Endodermal cell (in vitro differentiated cells): ENCODE data around the gene ZDHHC14. TPM values are rescaled to one million over a fixed set of nuclear protein-coding genes. Genes with fewer than 3 reads are reported as not detected.

Source experiments
- DNase-seq: peaks from one replicate; pipeline ENCODE4 v3.0.0-alpha.2; 2017
- H3K27ac ChIP-seq: 2 replicates; pipeline ENCODE4 v1.5.1; 2013; ENCODE audit warnings: mild to moderate bottlenecking, low read depth, low read length, moderate library complexity
- H3K27me3 ChIP-seq: 2 replicates; pipeline ENCODE4 v1.6.1; 2013; ENCODE audit warnings: mild to moderate bottlenecking, low read length, moderate library complexity; ENCODE audit not compliant: insufficient read depth, control insufficient read depth, poor library complexity, severe bottlenecking
- H3K36me3 ChIP-seq: 2 replicates; pipeline ENCODE4 v1.7.0; 2013; ENCODE audit warnings: mild to moderate bottlenecking, low read length, moderate library complexity; ENCODE audit not compliant: control insufficient read depth, insufficient read depth
- H3K4me1 ChIP-seq: one replicate; pipeline ENCODE4 v1.7.0; 2013; ENCODE audit warnings: low read length; ENCODE audit not compliant: control insufficient read depth, insufficient read depth
- H3K4me3 ChIP-seq: 2 replicates; pipeline ENCODE4 v1.5.1; 2013; ENCODE audit warnings: mild to moderate bottlenecking, low read length, moderate library complexity
- H3K9ac ChIP-seq: 2 replicates; pipeline ENCODE4 v1.6.1; 2013; ENCODE audit warnings: mild to moderate bottlenecking, low read length, moderate library complexity; ENCODE audit not compliant: poor library complexity, severe bottlenecking; ENCODE audit errors: extremely low read depth
- H3K9me3 ChIP-seq: 2 replicates; pipeline ENCODE4 v1.6.1; 2013; ENCODE audit warnings: mild to moderate bottlenecking, low read length, moderate library complexity; ENCODE audit not compliant: control insufficient read depth
- H3K27ac Mint-ChIP-seq: 2 replicates; pipeline ENCODE4 v1.8.0; 2020; ENCODE audit warnings: mixed read lengths
- H3K27me3 Mint-ChIP-seq: 2 replicates; pipeline ENCODE4 v1.8.0; 2021; ENCODE audit warnings: mild to moderate bottlenecking, mixed read lengths; ENCODE audit not compliant: insufficient read depth
- H3K36me3 Mint-ChIP-seq: 2 replicates; pipeline ENCODE4 v1.8.0; 2020; ENCODE audit warnings: low read depth, mixed read lengths
- H3K4me1 Mint-ChIP-seq: 2 replicates; pipeline ENCODE4 v1.8.0; 2020; ENCODE audit warnings: mixed read lengths
- H3K4me3 Mint-ChIP-seq: 2 replicates; pipeline ENCODE4 v1.8.0; 2020; ENCODE audit warnings: mild to moderate bottlenecking, moderate library complexity, mixed read lengths
- H3K9me3 Mint-ChIP-seq: 2 replicates; pipeline ENCODE4 v1.8.0; 2020; ENCODE audit warnings: mild to moderate bottlenecking, mixed read lengths
- CTCF ChIP-seq: fragments of 200-600 bp; sonication (generic); conservative IDR thresholded peaks from 2 replicates; pipeline ENCODE4 v1.5.0; 2021; ENCODE audit warnings: antibody characterized with exemption, mild to moderate bottlenecking
- WGBS, 2 experiments: methylation state at CpG; one replicate each; pipeline versions ENCODE4 v1.1.5 to v1.1.7; 2013; ENCODE audit warnings: missing lambda C conversion rate in 2 of 2, mixed read lengths in 1 of 2; ENCODE audit not compliant: insufficient coverage in 1 of 2, insufficient read length in 1 of 2; 5-methylcytosine and 5-hydroxymethylcytosine counted together
- total RNA-seq, 2 donors: library from RNA; stranded (reverse); fragmentation: NEBNext Ultra II Directional in 1 of 2; extraction: Animal tissue kit (Norgen Biotek cat#: 25700) in 1 of 2; gene quantifications; 2 replicates in 1 of 2; 3 replicates in 1 of 2; pipeline ENCODE4 v1.2.1, GENCODE V29; 2021

The ZDHHC14 gene
- total RNA-seq, 2 donors from 2014 or later, result 2.3 to 4.5 TPM

- Histone ChIP-seq H3K4me1 (no peaks in the 10 kb centered on the region), H3K27me3 (no peaks in the 10 kb centered on the region), H3K27ac (no peak overlapping the region), H3K4me3 (no peak overlapping the region), H3K9ac (no peak overlapping the region), H3K9me3 (no peaks in the 10 kb centered on the region), H3K36me3 (no peaks in the 10 kb centered on the region)
- Mint-ChIP-seq H3K27ac (no peak overlapping the region), H3K36me3 (no peaks in the 10 kb centered on the region), H3K4me1 (no peaks in the 10 kb centered on the region), H3K27me3 (no peaks in the 10 kb centered on the region), H3K9me3 (peaks cover 2% of the 10 kb centered on the region), H3K4me3 (no peak overlapping the region)
- 78 to 92% methylated on average over 1 to 4 of the region's 4 CpGs for WGBS, 2 experiments
- no peak for TF ChIP-seq CTCF
- DNase-seq, result no peak
Measured at GRCh38 chr6:157481865-157482249, 100.9 kb downstream of the ZDHHC14 start.

- Mint-ChIP-seq H3K4me3 (no peak overlapping the region), H3K4me1 (peaks cover 6% of the 10 kb centered on the region), H3K9me3 (peaks cover 2% of the 10 kb centered on the region), H3K27ac (no peak overlapping the region), H3K36me3 (no peaks in the 10 kb centered on the region), H3K27me3 (no peaks in the 10 kb centered on the region)
- Histone ChIP-seq H3K27ac (no peak overlapping the region), H3K4me3 (no peak overlapping the region), H3K9ac (no peak overlapping the region), H3K4me1 (peaks cover 5% of the 10 kb centered on the region), H3K9me3 (no peaks in the 10 kb centered on the region), H3K36me3 (no peaks in the 10 kb centered on the region), H3K27me3 (no peaks in the 10 kb centered on the region)
- no peak for TF ChIP-seq CTCF
- DNase-seq, result no peak
- 91 to 100% methylated on average over 1 to 3 of the region's 3 CpGs for WGBS, 2 experiments
Measured at GRCh38 chr6:157483770-157484169, 102.8 kb downstream of the ZDHHC14 start.

GRCh38 chr6:157484181-157484580 lies 103.2 kb downstream of the ZDHHC14 start:
- H3K27me3 Mint-ChIP-seq, result no peaks in the 10 kb centered on the region
- WGBS, 2 experiments, result 83% methylated on average over 1 of the region's 10 CpGs; no CpG with 5 or more reads in 1 of the 2 experiments
- H3K27ac Mint-ChIP-seq, result no peak overlapping the region
- no peak for TF ChIP-seq CTCF
- H3K4me3 ChIP-seq, result no peak overlapping the region
- no peak overlapping the region for H3K27ac ChIP-seq
- H3K4me1 ChIP-seq, result peaks cover 5% of the 10 kb centered on the region
- H3K9me3 ChIP-seq, result no peaks in the 10 kb centered on the region
- no peaks in the 10 kb centered on the region for H3K27me3 ChIP-seq
- H3K36me3 ChIP-seq, result no peaks in the 10 kb centered on the region
- no peaks in the 10 kb centered on the region for H3K36me3 Mint-ChIP-seq
- H3K4me3 Mint-ChIP-seq, result no peak overlapping the region
- DNase-seq, result no peak
- peaks cover 9% of the 10 kb centered on the region for H3K4me1 Mint-ChIP-seq
- no peak overlapping the region for H3K9ac ChIP-seq
- H3K9me3 Mint-ChIP-seq, result peaks cover 2% of the 10 kb centered on the region
